PC-9 (cell line): ENCODE results near the gene GGACT.

Experiments used
- EZH2 ChIP-seq: fragments of 200-600 bp; sonication (generic); IDR thresholded peaks from 2 replicates; pipeline ENCODE4 v1.8.0; 2017; ENCODE audit warnings: antibody characterized with exemption, low read depth
- TF ChIP-seq, protein P1 (sequence below): fragments of 200-600 bp; sonication (generic); conservative IDR thresholded peaks from 2 replicates; pipeline ENCODE4 v1.6.1; 2017; ENCODE audit warnings: mixed run types, antibody characterized with exemption, mild to moderate bottlenecking, moderate library complexity

- TF ChIP-seq EZH2 = no peak
- TF ChIP-seq, protein P1, sequence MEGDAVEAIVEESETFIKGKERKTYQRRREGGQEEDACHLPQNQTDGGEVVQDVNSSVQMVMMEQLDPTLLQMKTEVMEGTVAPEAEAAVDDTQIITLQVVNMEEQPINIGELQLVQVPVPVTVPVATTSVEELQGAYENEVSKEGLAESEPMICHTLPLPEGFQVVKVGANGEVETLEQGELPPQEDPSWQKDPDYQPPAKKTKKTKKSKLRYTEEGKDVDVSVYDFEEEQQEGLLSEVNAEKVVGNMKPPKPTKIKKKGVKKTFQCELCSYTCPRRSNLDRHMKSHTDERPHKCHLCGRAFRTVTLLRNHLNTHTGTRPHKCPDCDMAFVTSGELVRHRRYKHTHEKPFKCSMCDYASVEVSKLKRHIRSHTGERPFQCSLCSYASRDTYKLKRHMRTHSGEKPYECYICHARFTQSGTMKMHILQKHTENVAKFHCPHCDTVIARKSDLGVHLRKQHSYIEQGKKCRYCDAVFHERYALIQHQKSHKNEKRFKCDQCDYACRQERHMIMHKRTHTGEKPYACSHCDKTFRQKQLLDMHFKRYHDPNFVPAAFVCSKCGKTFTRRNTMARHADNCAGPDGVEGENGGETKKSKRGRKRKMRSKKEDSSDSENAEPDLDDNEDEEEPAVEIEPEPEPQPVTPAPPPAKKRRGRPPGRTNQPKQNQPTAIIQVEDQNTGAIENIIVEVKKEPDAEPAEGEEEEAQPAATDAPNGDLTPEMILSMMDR = peak; percentile 69
Observed at GRCh38 chr13:100588331-100589177, at the start of gene GGACT.
